ENCODE data around the gene MFRP. TPM values are rescaled to one million over a fixed set of nuclear protein-coding genes. Genes with fewer than 3 reads are reported as not detected.
A peak's percentile ranks its signal among the peaks of the same experiment; 100 is the strongest.

Gene MFRP
- total RNA-seq, 1 donor from 2014 or later = not detected

DNA sequence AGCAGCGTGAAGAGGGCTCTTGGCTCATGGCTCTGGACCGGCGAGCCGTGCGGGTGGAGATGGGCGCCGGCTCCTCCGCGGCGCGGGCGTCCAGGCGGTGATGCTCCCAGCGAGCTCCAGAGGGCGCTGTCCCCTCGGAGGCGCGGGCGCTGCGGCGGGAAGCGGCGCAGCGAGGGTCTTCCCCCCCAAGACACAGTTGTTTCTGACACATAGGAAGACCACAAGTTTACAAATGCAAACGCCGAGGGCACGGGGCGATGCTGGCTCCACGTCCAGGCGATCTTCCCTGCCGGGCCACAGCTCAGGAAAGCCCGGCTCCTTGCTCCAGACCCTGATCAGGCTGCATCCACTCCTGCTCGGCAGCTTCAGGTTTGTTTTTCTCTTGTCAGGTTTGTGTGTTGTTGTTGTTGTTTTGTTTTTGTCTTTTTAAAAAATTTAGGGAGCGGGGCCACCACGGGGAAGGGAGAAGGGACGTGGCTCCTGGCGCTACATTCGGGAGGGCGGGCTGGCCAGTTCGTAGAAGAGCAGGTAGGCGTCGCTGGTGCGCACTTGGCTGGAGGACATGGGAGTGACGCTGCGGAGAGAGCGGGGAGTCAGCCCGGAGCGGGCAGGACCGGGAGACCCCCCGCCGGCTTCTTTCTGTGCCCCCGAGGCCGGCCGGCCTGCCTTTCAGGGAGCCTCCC, 10.0 kb upstream of the MFRP start:
- peak; percentile 87 for DNase-seq

DNA sequence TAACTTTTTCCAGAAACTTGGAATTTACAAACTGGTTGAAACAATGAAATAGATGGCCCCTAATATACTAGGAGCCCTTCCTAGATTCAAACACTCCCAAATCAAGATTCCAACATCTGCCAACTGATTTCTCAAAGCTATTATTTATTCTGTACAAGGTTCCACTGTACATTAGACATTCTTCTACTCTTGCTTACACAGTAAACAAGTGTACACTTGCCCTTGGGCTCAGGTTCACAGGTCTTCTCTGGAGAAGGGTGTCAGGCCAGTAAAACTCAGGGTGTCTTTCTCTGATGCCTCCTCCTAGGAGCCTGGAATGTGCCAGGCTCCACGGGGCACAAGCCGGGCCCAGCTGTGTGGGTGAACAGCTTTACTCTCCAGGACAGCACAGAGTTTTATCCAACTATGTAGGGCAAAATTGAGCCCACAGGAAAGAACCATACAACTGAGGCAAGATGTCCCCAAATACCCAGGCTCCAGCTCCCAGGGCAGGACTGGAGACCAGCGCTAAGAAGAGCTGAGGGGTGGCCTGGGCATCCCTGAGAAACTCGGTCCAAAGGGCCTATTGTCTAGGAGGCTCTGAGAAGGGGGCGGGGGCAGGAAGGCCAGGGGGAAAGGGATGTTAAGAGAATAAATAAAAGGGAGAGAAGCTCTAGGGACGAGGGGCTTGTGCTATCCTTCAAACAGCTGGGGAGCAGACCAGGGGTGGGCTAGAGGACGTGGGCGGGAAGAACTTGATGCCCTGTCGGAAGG, 8.8 kb upstream of the MFRP start:
- no peak for DNase-seq

DNA sequence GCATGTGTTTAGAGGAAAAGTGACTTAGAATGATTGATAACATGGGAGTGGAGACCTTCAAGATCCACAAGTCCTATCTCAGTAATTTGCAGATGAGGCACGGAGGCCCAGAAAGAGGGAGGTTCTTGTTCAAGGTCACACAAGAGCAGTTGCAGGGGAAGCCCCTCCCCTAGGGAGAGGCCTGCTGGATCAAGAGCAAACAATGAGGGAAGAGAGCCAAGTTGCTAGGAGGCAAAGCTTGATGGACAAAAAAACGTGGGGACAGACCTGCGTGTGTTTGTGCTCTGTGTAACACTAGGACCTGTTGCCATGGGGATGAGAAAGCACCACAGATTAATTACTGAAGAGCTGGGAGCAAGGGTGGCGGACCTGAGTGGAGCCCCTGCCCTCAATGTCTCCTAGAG, 6.4 kb upstream of the MFRP start:
- peak; percentile 90 for DNase-seq

DNA sequence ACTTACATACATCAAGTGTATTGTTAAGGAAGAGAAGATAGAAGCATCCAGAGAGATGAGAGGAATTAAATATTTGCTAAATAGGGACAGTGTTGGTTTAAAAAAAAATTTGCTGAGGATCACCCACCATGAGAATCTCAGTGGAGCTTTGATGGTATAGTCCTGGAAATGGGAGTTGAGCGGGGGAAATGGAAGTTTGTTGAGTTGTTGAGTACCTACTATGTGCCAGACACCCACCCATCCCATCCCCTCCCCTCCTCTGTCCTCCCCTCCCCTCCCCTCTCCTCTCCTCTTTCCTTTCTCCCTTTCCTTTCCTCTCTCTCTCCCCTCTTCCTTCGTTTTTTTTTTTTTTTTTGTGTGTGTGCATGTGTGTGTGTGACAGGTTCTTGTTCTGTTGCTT, 4.7 kb upstream of the MFRP start:
- no peak for DNase-seq

DNA sequence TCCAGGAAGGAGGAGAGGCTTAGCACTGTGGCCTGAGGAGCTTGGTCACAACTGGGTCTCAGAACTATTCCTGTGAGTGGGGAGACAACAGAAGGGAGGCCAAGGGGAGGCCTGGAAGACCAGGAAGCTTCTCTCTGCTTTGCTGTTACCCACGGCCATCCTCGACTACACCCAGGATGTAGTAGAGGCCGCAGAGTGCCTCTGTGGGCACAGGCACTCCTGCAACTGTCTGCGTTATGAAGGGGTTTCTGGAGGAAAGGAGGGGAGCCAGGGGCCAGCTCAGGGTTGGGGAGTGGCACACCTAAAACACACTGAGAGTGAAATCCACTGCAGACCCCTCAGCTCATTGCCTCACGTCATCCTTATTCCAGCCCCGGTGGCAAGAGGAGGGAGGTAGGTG, 3.8 kb upstream of the MFRP start:
- DNase-seq = no peak

DNA sequence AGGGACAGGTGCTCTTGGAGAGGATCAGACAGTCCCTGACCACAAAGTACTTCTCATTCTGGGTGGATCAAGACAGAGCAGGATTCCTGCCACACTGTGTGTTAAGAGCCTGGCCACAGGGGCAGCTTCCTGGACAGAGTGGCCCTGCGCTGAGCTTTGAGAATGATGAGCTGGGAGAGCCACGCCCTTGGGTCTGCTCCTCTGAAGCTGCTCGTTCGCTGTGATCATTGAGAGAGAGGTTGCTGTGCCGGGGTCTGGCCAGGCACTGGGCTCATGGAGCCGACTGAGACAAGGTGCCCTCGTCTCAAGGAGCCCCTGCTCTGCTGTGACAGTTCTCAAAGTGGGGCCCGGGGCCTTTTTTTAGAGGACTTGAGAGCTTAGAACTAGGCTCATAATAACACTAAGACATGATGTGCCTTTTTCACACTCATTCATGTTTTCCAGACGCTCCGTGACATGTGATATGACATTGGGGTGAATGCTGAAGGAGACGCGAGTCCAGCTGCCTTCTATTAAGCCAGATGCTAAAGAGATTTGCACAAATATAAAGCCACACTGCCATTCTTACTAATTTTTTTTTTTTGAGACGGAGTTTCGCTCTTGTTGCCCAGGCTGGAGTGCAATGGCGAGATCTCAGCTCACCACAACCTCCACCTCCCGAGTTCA, 1.6 kb upstream of the MFRP start:
- no peak for DNase-seq

DNA sequence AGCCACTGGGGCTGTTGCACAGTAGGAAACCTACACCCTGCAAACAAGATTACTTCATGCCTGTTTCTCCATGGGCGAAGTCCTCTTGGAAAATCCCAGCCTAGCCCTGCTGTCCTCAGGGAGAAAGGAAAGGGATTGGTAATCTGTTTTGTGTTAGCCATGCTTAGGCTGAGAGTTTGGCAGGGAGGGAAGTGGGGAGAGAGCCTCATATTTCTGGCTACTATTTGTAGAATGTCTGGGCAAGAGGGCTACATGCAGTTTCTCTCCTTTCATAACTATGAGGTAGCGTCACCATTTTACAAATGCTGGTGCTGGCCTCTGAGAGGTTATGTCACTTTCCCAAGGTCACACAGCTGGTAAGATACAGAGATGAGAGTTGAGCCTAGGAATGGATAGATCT, 737 bp upstream of the MFRP start:
- no peak for DNase-seq

DNA sequence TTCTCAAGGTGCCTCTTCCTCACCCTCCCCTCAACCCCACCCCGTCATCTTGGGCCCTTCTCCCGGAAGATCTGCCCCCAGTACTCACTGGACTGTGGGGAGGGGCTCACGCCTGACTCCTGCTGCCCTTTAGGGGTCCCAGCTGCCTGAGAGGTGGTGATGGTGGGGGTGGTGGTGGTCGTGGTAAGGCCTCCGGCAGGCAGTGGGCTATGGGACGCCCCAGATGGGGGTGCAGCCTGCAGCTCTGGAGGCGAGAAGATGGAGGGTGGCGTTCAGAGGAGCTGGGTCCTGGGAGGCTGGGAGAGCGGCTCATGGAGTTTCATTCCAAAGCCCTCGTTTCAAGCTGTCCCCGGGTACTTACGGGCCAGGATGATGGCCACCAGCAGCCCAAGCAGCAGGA, 820 bp downstream of the MFRP start:
- DNase-seq = no peak

DNA sequence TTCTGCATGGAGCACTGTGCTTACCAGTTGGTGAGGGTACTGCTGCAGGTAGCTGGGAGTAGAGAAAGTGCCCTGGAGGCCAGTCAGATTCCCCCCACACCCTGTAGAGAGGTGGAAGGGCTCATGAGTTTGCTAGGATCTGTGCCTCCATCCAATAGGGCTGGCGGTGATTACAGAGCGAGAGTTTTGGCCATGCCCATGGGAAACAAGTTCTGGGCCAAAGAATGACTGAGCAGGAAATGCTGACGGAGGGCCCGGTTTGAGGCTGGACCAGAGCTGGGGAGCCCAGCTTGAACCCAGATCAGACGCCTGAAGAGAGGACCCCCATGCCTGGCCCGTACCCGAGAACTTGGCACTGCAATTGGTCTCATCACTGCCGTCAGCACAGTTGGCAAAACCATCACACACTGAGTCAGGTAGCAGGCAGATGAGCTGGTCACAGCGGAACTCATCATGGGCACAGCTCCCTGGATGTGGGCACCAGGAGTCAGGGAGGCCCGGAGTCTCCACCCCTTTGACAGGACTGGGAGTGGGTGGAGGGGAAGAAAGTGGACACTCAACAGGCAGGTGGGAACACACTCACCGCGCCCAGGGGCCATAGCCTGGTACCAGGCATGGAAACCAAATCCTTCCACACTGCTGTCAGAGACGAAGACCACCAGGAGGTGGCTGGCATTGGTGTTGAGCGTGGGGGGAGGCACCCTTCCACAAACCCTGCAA, 2.1 kb downstream of the MFRP start:
- no peak for DNase-seq

DNA sequence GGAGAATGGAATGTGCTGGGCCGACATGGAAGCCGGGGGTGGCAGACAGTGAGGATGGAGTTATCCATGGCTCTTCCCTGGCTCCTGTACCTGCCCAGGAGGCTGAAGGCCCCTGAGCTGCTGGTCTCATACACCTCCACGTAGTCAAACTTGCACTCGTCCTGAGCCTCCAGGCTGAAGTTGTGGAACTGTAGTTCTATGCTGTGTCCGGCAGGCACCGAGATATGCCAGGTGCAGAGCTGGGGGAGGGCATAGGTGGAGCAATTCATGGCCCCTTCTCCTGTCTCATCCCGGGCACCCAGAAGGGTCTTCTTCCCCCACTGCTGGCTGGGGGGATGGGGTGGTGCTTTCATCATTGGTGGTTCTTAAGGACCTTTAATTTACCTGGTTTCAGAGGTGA, 2.8 kb downstream of the MFRP start:
- no peak for DNase-seq

DNA sequence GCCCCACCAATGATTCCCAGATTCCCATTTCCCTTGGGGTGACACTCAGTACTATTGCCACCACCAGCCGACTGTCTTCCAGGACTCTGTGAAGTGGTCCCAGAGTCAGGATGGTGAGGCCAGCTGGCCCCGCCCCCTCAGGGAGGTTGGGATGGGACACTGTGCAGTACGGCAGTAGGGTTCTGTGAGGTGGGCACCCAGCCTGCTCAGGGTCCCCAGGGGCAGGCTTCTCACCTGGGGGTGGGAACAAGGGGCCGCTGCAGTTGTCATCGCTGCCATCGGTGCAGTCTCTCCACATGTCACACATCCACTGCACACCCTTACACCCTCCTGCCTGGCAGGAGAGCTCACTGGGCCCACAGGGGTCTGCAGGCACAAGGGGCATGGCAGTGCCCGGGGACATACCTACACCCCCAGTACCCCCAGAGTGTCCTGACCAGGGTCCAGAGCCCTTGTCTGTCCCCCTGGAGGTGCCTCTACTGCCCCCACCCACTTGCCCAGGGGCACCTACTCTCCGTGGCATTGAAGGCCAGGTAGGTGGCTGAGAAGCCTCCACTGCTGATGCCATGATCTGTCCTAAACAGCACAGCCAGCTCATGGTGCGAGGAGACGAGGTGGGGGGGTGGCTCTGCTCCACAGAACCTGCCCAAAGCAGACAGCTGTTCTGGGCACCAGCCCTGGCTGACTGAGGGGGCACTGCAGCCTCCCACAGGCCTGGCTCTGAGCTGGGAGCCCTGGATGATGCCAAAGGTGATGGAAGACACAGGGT, 4.0 kb downstream of the MFRP start:
- DNase-seq = no peak

DNA sequence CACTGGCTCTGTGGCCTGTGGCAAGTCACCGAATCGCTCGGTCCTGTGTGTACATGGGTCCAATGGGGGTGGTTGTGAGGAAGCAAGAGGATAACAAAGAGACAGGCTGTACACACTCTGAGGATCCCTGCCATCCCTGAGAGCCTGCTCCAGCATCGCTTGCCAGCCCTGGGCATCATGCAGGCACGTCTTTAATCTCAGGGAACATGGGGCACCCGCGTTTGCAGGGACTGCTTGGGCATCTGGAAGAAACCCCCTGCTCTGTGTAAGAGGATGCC, 4.5 kb downstream of the MFRP start:
- DNase-seq = no peak

DNA sequence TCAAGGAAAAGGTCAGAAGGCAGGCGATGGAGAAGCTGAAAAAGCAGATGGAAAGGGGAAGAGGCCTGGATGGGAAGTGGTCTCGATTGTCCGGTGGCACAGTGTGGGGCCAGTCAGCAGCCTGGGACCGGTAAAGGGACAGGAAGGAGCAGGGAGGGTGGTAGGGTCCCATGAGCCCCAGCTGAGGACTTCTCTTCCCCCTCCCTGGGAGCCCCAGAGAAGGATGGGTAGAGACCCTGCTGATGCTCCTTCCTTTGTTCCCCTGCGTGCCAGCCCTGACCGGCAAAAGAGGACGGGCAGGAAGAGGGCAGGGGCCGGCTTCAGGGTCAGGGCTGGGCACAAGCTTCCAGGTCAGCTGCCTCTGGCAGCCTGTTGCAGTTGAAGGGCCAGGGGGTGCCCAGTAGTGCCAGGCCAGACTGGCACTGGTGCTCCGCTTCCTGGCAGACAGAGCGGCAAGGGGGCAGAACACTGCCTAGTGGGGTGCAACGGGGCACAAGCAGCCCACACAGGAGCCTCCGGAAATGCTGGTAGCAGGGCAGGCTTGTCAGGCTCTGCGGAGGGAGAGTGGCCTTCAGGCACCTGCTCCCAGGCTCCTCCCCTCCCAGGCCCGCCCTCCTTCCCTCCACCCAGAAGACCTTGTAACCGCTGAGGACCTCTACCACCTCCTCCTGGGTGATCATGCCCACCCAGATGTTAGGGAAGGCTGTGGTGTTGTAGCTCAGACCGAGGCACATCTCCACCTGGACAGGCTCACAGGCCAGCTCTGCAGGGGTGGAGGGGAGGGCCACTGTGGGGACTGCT, 5.1 kb downstream of the MFRP start:
- no peak for DNase-seq

DNA sequence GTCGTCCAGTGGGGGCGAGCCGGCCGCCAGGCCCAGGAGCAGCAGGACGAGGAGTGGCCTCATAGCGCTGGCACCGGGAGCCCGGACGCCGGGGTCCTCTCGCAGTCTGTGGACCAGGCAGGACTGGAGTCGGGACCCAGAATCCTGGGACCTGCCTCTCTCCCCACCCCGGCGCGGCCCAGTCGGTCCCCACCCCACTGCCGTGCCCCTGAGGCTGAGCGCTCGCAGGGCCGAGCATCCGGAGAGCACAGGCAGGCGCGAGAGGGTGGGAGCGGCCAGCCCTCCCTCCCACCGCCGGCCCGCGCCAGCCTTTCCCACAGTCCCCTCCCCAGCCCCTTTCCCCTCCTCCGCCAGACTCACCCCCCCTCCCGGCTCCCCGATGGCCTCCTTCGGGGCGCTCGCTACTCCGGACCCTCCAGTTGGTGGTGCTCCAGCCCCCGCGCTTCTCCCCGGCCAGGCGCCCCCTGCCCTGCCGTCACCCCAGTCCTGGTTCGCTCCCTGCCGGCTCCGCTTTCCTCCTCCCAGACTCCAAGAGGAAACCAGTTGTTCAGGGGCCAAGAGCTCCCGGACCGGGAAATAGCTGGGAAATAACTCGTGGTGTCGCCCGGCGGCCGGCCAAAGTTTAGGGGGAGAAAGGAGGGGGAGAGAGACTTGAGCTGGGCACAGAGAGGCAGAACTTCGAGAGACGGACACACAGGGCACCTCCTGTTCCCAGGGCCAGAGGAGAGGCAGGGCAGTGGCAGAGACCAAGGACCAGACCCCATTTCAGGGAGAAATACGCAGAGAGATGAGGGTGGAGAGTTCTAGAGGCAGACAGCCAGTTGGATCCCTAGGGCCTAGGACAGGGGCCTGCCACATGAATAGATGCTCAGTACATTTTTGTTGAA, 5.9 kb downstream of the MFRP start, which contains the start of gene C1QTNF5:
TSS of gene C1QTNF5 (minus strand) at position 549 of the 887 bp plus-strand sequence. CDS start at position 63, 486 bp downstream.
- DNase-seq = peak; percentile 94

DNA sequence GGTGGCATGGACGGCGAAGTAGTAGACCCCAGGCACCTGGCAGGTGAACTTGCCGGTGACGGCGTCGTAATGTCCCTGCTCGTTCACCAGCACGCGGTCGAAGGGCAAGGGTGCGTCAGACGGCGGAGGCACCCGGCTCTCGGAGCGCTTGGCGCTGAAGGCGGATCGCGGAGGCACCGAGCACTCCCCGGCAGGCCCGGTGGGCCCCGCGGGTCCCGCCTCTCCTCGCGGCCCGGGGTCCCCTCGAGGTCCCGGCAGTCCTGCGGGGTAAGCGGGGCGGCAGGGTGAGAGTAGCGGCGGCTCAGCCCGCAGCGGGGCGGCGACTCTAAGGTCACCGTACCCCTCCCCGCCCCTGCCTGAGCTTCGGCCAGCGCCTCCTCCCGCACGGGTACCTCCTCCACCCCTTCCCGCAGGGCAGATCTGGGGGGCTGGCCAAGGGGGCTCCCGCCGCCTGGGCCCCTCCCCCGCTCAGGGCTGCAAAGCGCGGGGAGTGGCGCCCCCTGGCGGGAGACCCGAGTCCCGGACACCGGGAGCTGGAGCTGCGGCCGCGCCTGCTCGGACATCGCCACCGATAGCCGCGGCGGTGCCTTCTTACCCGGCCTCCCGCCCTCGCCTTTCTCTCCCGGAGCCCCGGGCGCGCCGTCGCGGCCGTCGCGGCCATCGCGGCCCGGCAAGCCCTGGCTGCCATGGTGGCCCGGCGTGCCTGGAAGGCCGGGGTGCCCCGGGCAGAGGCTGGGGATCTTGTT, 6.7 kb downstream of the MFRP start:
- DNase-seq = peak; percentile 84

DNA sequence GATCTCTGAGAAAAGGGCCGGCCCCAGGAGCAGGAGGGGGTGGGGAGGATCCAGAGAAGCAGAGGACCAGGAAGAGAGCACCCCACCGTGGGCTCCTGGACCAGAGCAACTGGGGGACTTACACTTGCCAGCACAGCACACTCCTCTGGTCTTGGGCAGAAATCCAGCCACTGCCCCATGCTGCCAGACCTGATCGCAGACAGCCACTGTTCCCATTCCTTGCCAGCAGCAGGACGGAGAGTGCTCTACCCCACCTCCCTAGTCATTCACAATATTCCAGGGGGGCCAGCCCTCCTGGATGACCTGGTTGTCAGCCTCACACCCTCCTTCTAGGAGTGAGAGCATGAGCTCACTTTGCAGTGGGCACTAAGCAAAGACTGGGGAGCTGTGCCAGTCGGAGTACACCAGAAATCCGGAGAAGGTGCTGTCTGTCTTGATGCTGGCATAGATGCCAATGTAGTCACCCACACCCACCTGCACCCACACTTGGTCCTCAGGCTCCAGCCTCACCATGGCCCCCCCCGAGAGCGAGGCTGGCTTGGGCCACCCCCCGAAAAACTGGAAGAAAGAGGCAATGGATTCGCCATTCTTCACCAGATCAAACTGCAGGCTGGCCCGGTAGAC, 7.4 kb downstream of the MFRP start:
- peak; percentile 34 for DNase-seq

DNA sequence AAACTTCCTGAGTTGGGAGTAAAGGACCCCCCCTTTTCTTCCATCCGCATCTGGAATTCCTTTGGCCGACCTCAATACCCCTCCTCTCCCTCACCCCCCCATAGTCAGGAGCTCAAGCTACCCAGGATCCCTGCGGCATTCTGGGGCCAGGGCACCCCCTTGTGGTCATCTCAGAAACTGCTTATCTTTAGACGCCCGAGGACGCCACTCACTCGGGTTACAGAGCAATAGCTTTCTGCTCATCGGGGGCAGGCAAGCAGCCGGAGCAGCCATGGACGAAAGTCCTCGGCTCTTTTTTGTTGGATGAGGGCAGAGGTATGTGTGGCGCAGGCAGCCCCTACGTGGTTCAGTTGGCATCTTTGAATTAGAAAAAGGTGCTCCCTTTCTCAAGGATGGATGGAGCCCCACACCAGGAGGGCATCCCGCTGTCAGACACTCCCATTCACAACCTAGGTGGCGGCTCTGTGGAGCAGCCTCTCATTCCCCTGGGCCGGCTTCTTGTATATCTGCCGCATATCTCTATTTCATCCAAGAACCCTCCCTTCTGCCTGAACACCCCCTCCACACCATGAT, 8.1 kb downstream of the MFRP start:
- peak; percentile 90 for DNase-seq

DNA sequence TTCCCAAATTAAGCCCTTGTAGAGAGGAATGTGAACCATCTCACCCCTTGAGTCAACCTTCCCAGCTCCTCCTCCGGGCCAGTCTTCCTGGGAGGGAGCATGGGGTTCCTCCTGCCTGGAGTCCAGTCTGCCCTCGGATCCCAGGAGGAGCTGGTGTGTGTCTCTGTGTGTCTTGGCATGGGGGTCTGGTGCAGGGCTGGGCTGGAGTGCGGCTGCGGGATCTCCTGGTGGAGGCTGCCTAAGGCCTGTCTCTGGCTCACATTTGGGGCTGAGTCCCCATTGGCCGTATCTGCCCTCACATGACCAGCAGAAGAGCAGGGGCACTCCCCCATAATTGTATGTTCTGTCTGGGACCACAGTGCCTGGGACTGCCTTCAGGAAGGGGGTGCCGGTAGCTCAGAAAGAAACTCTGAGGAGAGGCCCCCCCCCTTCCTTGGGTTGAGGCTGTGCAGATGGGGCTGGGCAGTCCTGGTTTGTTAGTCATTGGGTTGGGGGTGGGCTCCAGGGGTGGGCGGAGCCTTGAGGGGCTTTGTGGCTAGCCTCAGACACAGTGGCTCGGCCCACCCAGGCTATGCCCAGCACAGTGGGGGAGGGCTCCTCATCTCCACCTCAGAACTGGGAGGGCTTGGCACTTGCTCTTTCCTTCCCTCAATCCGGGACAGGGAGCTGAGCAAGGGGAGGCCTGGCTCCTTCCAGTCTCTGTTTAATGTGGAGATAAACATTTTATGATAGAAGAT, 8.8 kb downstream of the MFRP start:
- DNase-seq = peak; percentile 38

Measured in dermis blood vessel endothelial cell (primary cell).